LNCAP (cell line): ENCODE data around the gene YJEFN3.

Experiments used
- TF ChIP-seq, protein P1 (sequence below): fragments of 450-650 bp; IDR thresholded peaks from 2 replicates; pipeline ENCODE4 v1.5.1; 2017; ENCODE audit warnings: mild to moderate bottlenecking

Gene YJEFN3

DNA sequence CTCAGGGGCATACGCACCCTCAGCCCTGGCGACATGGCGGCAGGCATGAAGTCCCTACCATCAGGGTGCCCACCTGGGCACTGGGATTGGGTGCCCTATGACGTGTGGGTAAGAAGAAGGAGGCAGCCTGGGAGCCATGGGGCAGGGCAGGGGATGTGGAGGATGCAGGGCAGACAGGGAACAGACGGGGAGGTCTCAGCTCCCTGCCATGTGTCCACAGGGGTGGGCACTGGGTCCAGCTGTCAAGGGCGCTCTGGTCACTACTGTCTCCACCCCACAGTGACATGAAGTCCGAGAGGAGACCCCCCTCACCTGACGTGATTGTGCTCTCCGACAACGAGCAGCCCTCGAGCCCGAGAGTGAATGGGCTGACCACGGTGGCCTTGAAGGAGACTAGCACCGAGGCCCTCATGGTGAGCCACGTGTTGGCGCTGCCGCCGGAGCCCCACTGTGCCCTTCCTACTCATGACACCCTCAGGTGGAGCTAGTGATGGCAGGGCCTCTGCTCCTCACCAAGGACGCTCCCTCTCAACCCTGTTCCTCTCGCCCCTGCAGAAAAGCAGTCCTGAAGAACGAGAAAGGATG is 36.6 kb upstream of the YJEFN3 start:
- TF ChIP-seq, protein P1, sequence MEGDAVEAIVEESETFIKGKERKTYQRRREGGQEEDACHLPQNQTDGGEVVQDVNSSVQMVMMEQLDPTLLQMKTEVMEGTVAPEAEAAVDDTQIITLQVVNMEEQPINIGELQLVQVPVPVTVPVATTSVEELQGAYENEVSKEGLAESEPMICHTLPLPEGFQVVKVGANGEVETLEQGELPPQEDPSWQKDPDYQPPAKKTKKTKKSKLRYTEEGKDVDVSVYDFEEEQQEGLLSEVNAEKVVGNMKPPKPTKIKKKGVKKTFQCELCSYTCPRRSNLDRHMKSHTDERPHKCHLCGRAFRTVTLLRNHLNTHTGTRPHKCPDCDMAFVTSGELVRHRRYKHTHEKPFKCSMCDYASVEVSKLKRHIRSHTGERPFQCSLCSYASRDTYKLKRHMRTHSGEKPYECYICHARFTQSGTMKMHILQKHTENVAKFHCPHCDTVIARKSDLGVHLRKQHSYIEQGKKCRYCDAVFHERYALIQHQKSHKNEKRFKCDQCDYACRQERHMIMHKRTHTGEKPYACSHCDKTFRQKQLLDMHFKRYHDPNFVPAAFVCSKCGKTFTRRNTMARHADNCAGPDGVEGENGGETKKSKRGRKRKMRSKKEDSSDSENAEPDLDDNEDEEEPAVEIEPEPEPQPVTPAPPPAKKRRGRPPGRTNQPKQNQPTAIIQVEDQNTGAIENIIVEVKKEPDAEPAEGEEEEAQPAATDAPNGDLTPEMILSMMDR: no peak

GRCh38 chr19:19493841-19494546 is 34.7 kb upstream of the YJEFN3 start:
- TF ChIP-seq, protein P1: 0 out of 2 replicates have a peak, but pooled peaks have one; percentile 11

DNA sequence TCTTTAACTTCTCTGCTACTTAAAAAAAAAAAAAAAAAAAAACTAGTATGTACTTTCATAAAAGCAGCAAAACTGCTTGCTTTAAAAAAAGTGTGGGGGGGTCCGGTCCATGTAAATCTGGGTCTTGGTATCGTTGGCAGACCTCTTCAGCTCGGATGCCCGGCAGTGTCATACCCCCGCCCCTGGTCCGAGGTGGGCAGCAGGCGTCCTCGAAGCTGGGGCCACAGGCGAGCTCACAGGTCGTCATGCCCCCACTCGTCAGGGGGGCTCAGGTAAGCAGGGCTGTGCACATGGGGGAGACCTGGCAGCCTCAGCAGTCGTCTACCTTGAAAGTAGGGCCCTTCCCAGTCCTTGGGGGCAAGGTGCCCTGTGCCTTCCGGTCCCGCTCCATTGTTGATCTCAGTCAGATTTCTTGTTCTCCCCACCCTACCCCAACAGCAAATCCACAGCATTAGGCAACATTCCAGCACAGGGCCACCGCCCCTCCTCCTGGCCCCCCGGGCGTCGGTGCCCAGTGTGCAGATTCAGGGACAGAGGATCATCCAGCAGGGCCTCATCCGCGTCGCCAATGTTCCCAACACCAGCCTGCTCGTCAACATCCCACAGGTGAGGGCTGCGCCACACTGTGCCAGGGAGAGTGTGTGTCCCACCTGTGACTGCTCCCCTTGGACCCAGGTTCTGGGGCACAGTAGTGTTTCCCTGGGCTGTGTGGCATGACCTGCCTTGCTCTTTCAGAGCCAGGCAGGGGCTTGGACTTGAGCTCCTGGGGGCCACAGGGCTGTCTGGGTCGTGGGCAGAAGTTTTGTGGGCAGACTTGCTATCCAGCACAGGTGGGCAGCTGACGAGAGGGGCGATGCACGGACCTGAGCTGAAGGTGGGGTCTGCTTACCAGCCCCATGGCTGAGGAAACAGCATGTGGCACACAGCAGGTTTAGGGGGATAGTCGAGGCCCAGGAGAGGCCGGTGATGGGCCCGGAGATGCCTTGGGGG is 32.8 kb upstream of the YJEFN3 start:
- TF ChIP-seq, protein P1: no peak

- TF ChIP-seq, protein P1: no peak
These were observed 30.3 kb upstream of the YJEFN3 start for GRCh38 chr19:19498255-19498991.

DNA sequence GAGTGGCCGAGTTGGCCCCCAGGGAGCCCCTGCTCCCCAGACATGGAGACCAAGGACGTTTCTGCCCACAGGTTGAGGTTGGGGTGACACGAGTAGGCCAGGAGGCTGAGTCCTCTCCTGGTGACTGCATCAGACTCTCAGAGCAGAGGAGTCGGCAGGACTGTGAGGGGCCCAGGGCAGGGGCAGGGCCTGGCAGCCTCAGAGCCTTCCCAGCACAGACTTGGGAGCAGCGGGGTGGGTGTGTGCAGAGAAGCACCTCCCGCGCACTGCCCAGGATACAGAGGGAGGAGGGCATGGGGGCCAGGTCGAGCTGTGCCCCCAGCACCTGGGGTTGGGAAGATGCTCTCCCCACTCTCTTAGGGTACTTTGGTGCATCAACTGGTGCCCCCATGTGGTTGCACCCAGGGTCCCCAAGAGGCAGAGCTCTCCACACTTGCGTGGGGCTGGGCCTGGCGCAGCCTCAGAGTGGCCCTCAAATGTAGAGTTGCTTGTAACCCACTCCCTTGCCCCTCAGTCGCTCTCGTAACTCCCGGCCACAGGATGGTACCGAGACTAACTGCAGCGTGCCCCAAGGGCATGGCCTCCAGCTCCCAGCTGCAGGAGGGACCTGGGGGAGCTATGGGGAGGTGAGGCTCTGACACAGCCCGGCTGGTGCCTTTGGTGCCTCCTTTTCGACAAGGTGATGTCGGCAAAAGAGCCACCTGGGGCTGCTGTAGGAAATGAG is 29.3 kb upstream of the YJEFN3 start:
- TF ChIP-seq, protein P1: no peak

GRCh38 chr19:19500975-19501644 is 27.6 kb upstream of the YJEFN3 start:
- TF ChIP-seq, protein P1: no peak
